Iris pigment epithelial cell (primary cell): Measurements from ENCODE around the gene GOLGA6L4.
"Not testable (repeated sequence)": the region's sequence is repeated elsewhere in the genome, so short reads cannot be mapped to it uniquely, and the experiment has no call there.

Experiments used
- DNase-seq: peaks from one replicate; pipeline ENCODE4 v3.0.0-alpha.2; 2011; ENCODE audit warnings: low read depth

GOLGA6L4 gene, protein sequence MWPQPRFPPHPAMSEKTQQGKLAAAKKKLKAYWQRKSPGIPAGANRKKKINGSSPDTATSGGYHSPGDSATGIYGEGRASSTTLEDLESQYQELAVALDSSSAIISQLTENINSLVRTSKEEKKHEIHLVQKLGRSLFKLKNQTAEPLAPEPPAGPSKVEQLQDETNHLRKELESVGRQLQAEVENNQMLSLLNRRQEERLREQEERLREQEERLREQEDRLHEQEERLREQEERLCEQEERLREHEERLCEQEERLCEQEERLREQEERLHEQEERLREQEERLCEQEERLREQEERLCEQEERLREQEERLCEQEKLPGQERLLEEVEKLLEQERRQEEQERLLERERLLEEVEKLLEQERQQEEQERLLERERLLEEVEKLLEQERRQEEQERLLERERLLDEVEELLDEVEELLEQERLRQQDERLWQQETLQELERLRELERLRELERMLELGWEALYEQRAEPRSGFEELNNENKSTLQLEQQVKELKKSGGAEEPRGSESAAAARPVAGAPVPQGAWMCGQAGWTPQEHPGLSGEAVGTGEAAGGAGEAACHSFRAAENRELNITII

DNA sequence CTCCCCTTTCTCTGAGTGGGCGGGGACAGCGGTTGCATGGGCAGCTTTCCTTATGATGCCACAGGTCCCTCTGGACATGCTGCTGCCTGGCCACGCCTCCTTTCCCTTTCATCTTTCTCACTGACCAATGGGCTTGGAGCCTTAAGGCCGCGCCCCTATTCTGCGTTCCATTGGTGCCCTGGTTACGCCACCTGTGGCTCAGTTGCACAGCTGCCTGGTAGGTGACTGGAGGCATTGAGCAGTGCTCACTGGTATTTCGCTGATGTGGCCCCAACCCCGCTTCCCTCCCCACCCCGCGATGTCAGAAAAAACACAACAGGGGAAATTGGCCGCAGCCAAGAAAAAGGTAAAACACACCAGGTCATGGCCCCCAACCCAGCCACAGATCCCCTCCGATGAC lies at the start of gene GOLGA6L4:
Gene GOLGA6L4 (plus strand): TSS at position 201 of the 400 bp plus-strand sequence. CDS start 62 bp downstream, at position 263.
- DNase-seq = not testable (repeated sequence)

- DNase-seq = not testable (repeated sequence)
Measured at GRCh38 chr15:84192982-84193381, 42.6 kb upstream of the GOLGA6L4 start.

- not testable (repeated sequence) for DNase-seq
Measured at GRCh38 chr15:84195603-84196002, 40.0 kb upstream of the GOLGA6L4 start.

DNA sequence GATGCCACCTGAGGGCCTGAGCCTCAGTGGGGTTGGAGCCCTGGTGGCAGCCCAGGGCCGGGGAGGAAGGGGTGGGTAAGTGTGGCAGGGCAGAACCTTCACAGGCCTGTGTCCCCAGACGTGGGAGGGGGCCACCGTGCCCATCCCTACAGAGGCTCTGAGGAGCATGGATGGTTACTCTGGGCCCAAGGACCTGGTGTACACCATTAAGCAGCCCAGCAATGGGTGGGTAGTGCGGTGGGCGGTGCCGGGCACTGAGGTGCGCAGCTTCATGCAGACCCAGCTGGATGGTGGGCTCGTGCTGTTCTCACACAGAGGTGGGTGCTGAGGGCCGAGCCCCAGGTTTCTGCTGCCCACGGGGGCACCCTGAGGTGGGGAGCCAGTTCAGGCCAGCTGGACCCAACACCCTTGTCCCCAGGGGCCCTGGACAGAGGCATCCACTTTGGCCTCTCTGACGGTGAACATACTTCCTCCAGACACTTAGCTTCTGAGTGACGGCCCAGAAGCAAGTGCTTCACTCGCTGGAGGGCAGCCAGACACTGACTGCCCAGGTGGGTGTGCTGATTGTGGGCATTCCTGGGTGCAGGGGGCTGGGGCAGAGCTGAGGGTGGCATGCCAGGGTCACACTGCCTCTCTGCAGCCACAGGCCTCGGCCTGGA lies 38.9 kb upstream of the GOLGA6L4 start:
- not testable (repeated sequence) for DNase-seq

GRCh38 chr15:84199865-84200264 lies 35.7 kb upstream of the GOLGA6L4 start:
- not testable (repeated sequence) for DNase-seq

- DNase-seq = not testable (repeated sequence)
Measured at GRCh38 chr15:84246441-84246840, 10.9 kb downstream of the GOLGA6L4 start.
